Medulla oblongata (tissue), 1 donor: ENCODE data around the gene MRPL50.
"Not testable (repeated sequence)": the region's sequence is repeated elsewhere in the genome, so short reads cannot be mapped to it uniquely, and the experiment has no call there.

Source experiments
- DNase-seq: peaks from one replicate; pipeline ENCODE4 v3.0.0-alpha.2; 2015; ENCODE audit errors: extremely low spot score

The MRPL50 gene

GRCh38 chr9:101417977-101418376 lies 19.6 kb upstream of the MRPL50 start:
- no peak for DNase-seq

GRCh38 chr9:101417389-101417788 lies 19.0 kb upstream of the MRPL50 start:
- no peak for DNase-seq

DNA sequence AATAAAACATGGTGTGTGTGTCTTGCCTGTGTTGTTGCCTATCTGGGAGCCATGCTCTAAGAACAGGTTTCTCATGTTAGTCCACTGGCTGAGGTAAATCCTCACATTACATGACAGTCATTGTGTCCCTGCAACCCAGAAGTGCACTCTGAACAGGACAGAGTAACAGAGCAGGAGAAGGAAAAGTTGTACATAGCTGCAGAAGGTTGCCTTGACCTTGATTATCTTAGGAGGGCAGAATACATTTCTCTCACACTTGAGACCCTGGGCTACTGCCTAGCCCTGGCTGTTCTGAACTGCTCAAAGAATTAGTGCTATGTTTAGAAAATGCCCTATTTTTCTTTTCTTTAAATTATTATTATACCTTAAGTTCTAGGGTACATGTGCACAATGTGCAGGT lies 17.2 kb upstream of the MRPL50 start:
- no peak for DNase-seq

- DNase-seq, result no peak
Observed at GRCh38 chr9:101414839-101415238, 16.4 kb upstream of the MRPL50 start.

- DNase-seq, result no peak
Observed at GRCh38 chr9:101409079-101409477, 10.7 kb upstream of the MRPL50 start.

- no peak for DNase-seq
Observed at GRCh38 chr9:101408374-101409078, 10.1 kb upstream of the MRPL50 start.

- DNase-seq, result no peak
Observed at GRCh38 chr9:101403516-101404285, 5.3 kb upstream of the MRPL50 start.

GRCh38 chr9:101400120-101400519 lies 1.7 kb upstream of the MRPL50 start:
- peak; percentile 5 for DNase-seq

DNA sequence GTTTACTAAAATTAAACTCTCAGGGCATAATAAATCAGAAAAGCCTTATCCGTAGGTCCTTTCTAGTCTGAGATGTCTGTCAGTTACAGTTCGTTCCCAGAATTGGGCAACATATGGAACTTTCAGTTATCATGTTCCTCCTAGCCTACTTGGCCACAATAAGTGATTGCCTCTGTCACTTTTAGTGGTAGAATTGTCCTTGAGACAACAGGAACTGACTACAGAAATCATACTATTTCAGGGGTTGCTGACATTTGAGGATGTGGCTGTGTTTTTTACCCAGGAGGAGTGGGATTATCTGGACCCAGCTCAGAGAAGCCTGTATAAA lies 1.2 kb upstream of the MRPL50 start:
- no peak for DNase-seq

GRCh38 chr9:101398930-101399642 lies 668 bp upstream of the MRPL50 start:
- DNase-seq, result peak; percentile 45

- DNase-seq, result no peak
Observed at GRCh38 chr9:101397746-101398067, 711 bp downstream of the MRPL50 start.

GRCh38 chr9:101394687-101395086 lies 3.7 kb downstream of the MRPL50 start:
- no peak for DNase-seq

DNA sequence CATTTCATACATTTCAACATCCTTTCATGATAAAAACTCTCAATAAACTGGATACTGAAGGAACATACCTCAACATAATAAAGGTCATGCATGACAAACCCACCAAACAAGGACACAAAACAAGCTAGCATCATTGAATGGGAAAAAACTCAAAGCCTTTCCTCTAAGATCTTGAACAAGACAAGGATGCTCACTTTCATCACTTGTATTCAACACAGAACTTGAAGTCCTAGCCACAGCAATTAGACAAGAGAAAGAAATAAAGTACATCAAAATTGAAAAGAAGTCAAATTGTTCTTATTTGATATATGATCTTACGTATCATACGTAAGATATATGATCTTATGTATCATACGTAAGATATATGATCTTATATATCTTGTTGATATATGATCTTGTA lies 5.3 kb downstream of the MRPL50 start:
- DNase-seq, result no peak

DNA sequence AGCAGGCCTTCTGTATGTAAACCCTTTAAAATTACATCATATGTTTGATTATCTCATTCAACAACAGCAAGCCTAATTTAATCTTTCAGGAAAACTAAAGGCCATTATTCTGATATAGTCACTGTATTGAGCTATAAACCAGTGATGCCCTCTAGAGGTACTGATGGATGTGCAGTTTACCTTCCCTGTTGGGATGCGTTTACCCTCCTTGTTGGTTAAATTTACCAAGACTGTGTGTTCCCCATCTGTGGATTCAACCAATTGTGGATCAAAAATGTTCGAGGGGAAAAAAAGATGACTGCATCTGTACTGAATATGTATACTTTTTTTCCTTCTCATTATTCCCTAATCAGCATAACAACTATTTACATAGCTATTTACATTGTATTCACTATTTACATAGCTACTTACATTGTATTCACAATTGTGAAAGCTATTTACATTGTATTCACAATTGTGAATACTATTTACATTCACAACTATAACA lies 9.9 kb downstream of the MRPL50 start:
- peak; percentile 19 for DNase-seq

GRCh38 chr9:101387871-101388506 lies 10.4 kb downstream of the MRPL50 start:
- peak; percentile 72 for DNase-seq

- not testable (repeated sequence) for DNase-seq
Observed at GRCh38 chr9:101384873-101385536, 13.4 kb downstream of the MRPL50 start, which contains the start of gene BAAT. Gene BAAT (minus strand): TSS chr9:101385006. CDS start chr9:101371404, 13,602 bp downstream.

DNA sequence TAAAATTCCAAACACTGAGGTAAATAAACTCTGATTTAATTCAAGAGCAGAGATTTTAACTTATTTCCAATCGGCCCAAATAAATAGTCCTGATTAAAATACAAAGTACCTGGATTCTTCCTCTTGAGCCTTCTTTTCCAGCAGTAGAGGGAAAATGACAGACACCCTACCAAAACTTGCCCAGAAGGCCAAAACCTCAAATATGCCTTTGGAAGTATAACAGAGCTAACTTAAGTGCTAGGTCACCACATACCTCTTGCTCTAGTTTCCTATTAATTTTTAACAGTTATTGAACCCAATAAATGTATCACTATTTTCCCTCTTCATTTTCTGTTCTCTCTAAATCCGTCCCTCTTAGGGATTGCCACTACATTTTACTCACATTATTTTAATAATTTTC lies 15.1 kb downstream of the MRPL50 start:
- no peak for DNase-seq

GRCh38 chr9:101381833-101382342 lies 16.5 kb downstream of the MRPL50 start:
- DNase-seq, result no peak

DNA sequence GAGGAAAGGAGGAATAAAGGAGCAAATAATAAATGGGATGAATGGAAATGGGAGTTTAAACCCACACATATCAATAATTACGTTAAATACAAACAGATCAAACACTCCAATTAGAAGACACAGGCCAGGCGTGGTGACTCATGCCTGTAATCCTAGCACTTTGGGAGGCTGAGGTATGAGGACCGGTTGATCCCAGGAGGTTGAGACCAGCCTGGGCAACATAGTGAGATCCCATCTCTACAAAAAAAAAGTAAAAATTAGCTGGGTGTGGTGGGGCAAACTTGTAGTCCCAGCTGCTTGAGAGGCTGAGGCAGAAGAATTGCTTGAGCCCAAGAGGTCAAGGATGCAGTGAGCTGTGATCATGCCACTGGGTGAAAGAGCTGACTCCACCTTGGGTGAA lies 17.3 kb downstream of the MRPL50 start:
- DNase-seq, result no peak

GRCh38 chr9:101380295-101380694 lies 18.1 kb downstream of the MRPL50 start:
- DNase-seq, result no peak

DNA sequence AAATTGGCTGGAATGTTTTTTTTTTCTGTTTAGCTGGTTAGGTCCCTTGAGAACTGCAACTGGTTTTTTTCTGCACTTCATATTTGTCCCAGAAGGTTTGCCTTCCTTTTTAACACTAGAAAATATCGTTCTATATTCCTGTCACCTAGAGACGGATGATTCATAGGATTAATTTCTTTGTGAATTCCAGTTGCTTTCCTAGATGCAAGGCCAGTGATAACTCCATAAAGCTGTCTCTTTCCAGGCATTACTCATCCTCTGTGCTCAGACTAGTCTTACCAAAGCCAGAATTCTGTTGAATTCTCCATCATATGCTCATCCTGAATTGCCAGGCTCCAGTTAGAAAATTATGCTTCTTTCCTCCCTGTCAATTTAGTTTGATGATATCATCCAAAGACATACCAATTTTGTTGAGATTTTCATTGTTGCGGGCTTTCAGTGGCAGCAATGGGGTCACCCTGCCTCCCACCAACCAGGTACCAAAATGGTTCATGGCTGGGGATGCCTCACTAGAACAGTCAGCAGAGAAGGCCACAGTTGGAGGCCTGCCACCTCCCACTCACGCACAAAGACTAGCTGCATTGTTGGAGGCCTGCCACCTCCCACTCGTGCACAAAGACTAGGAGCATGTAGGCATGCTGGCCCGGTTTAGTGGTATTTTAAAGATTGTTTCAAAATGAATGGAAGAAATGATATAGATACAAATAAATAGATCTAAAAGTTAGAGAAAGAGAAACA lies 22.1 kb downstream of the MRPL50 start:
- DNase-seq, result no peak
